Brain microvascular endothelial cell (primary cell): ENCODE measurements around the gene TEX36.

ENCODE experiments used
- DNase-seq: peaks from one replicate; pipeline ENCODE4 v3.0.0-alpha.2; 2020
- H3K27ac ChIP-seq: fragments of 250-450 bp; sonication (Bioruptor Pico); 2 replicates; pipeline ENCODE4 v1.5.1; 2020; ENCODE audit warnings: mild to moderate bottlenecking, moderate library complexity
- H3K27me3 ChIP-seq: fragments of 250-450 bp; sonication (Bioruptor Pico); replicated peaks from 2 replicates; pipeline ENCODE4 v1.5.1; 2020; ENCODE audit warnings: mild to moderate bottlenecking
- H3K36me3 ChIP-seq: fragments of 250-450 bp; sonication (Bioruptor Pico); replicated peaks from 2 replicates; pipeline ENCODE4 v1.5.1; 2020; ENCODE audit warnings: mild to moderate bottlenecking
- H3K4me3 ChIP-seq: 2 replicates; pipeline ENCODE4 v1.5.1; 2011; ENCODE audit warnings: low read depth, mild to moderate bottlenecking, control low read depth, low read length, moderate library complexity
- in situ Hi-C: cut with HindIII; loops from 2 replicates; pipeline ENCODE4 v1.10.0; 2017; ENCODE audit warnings: low sequenced_read_pairs, low pct_ligation_motif_present
- TF ChIP-seq, protein P1 (sequence below): IDR thresholded peaks from 2 replicates; pipeline ENCODE4 v1.5.1; 2011; ENCODE audit warnings: low read depth, mild to moderate bottlenecking, moderate library complexity, low read length, control low read depth, inconsistent platforms; ENCODE audit errors: missing control alignments

The TEX36 gene

DNA sequence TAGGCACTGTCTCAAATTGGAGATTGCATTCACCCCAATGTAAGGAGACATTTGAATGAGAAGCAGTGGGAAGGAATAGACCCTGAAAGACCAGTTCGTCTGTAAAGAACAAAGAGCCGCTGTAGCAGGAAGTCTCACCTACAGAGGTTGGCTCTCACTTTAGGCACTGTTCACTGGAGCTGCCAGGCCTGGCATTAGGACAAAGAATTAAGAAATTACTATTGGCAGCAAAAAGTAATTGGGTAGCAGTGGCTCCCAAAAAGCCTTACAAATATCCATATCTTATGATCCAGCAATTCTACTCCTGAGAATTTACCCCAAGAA lies 10.5 kb upstream of the TEX36 start:
- in situ Hi-C loops: no loop called here
- Histone ChIP-seq H3K4me3 (no peak overlapping the region), H3K36me3 (no peaks in the 10 kb centered on the region), H3K27ac (no peak overlapping the region), H3K27me3 (no peaks in the 10 kb centered on the region)
- TF ChIP-seq, protein P1, sequence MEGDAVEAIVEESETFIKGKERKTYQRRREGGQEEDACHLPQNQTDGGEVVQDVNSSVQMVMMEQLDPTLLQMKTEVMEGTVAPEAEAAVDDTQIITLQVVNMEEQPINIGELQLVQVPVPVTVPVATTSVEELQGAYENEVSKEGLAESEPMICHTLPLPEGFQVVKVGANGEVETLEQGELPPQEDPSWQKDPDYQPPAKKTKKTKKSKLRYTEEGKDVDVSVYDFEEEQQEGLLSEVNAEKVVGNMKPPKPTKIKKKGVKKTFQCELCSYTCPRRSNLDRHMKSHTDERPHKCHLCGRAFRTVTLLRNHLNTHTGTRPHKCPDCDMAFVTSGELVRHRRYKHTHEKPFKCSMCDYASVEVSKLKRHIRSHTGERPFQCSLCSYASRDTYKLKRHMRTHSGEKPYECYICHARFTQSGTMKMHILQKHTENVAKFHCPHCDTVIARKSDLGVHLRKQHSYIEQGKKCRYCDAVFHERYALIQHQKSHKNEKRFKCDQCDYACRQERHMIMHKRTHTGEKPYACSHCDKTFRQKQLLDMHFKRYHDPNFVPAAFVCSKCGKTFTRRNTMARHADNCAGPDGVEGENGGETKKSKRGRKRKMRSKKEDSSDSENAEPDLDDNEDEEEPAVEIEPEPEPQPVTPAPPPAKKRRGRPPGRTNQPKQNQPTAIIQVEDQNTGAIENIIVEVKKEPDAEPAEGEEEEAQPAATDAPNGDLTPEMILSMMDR: no peak
- DNase-seq: no peak

DNA sequence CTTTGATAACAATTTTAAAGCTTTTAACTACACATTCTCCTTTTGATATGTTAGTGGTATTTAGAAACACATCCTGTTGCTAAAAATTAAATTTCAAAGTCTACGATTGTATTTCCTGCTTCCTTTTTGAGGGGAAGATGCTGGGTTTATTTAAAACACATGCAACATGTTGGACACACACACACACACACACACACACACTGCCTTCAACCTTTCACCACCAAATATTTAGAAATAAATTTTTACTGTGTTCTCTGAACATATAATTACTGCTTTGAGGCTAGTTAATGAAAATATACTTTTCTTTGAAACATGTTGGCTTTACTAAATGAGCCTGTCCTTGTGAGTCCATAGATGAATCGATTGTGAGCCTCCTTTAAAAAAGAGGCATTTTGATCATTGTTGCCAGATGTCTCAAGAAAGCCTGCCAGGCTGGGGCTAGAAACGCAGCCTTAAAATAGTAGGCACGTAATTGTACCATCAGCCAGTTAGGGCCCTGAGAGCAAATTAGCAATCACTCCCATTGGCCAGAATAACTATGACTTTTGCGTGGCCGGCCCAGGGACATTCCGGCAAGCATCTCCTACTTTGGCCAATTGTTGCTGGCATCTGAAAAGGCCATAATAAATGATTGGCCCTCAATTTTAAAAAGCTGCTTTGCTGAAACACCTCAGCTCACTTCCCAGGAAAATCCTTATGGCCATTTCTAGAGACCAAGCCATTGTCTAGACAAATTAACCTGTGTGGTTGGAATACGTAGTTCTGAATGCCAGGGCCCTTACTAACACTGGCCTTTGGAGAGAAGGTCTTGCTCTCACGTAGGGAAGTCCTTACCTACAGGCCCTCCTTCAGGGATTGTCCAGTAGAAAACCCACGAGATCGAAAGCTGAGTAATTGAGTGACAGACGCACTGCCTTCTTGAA lies 9.9 kb upstream of the TEX36 start:
- DNase-seq: no peak
- Histone ChIP-seq H3K27me3 (no peaks in the 10 kb centered on the region), H3K4me3 (no peak overlapping the region), H3K36me3 (no peaks in the 10 kb centered on the region), H3K27ac (no peak overlapping the region)
- TF ChIP-seq, protein P1: no peak
- in situ Hi-C loops: no loop called here

DNA sequence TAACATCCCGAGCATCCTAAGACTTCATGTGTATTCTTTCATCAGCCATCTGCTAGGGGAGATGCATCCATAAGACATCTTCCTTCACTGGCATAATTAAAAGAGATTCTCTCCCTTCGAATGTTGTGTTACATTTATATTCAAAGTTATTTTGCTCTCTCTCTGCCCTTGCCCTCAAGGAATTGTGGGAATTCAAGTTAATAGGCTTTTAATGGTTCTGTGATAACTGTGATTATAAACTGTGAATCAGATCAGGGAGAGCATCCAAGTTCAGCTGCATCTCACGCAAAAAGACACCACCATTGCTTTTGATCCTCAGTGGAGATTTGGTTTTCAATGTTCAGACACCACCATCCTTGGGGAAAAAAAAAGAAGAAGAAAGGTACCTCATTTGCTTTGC lies 9.2 kb upstream of the TEX36 start:
- DNase-seq: no peak
- in situ Hi-C loops: no loop called here
- no peak overlapping the region for H3K4me3 ChIP-seq
- no peak overlapping the region for H3K27ac ChIP-seq
- H3K36me3 ChIP-seq: no peaks in the 10 kb centered on the region
- TF ChIP-seq, protein P1: no peak
- H3K27me3 ChIP-seq: no peaks in the 10 kb centered on the region

DNA sequence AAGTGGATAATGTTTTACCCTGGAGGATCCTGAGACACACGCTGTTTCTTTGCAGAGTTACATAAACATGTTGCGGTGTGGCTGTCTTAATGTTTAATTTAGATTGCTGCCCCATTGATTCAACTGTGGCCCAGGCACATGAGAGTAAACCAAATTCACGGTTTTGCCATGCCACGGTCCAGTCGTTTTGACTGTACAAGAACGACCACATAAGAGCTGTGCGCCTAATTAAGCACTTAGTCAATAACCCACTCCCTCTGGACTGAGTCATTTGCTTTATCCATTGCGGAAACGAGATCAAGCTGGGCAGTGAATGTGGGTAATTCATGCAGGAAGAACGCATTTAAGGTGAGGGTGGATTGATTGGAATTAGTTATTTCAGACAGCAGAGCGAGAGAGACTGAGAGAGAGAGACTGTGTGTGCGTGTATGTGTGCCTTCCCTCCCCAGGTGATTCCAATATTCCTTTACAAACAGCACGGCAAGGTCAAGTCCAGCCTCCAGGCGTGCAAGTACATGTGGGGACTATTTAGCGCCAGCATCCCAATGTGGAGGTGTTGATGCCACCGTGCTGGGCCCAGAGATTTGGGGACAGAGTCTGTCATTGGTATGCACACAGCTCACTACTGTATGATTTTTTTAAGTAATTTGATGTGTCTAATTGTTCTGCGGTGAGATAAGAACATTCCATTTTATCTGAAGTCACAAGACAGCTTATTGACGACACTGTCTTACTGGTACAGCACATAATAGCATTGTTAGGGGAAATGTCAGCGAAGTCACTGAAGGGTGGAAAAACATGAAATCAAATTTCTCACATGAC lies 8.4 kb upstream of the TEX36 start:
- in situ Hi-C loops: no loop called here
- TF ChIP-seq, protein P1: no peak
- Histone ChIP-seq H3K27ac (no peak overlapping the region), H3K36me3 (no peaks in the 10 kb centered on the region), H3K4me3 (no peak overlapping the region), H3K27me3 (no peaks in the 10 kb centered on the region)
- no peak for DNase-seq

DNA sequence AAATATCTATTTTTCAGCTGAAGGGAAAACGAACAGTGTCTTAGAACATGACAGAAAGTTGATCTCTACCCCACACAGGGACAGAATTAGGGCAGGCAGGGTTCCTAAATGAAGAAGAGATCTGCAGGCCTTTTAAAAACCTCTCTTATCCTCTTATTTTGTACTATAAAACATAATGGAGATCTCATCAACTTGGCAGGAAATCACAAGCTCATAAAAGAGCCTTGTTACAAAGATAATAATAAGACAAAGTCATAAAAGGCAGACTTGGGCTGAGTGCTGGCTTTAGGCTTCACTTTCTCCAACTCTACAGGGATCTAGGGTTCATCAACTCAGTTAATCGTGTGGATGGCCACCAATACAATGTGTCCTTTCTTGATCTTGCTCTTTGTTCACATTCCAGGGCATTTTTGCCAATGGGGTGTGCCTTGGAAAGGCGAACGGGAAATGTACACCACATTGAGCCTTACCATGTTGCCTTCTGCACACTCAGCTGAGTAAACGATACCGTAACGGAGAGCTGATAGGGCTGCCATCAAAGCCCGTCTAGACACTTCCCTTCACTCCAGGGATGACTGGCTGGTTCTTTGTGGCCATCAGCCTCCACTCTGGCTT lies 7.1 kb upstream of the TEX36 start:
- TF ChIP-seq, protein P1: no peak
- Histone ChIP-seq H3K36me3 (no peaks in the 10 kb centered on the region), H3K4me3 (no peak overlapping the region), H3K27me3 (no peaks in the 10 kb centered on the region), H3K27ac (no peak overlapping the region)
- DNase-seq: no peak
- in situ Hi-C loops: no loop called here
